ENCODE measurements around the gene SMIM9.

DNA sequence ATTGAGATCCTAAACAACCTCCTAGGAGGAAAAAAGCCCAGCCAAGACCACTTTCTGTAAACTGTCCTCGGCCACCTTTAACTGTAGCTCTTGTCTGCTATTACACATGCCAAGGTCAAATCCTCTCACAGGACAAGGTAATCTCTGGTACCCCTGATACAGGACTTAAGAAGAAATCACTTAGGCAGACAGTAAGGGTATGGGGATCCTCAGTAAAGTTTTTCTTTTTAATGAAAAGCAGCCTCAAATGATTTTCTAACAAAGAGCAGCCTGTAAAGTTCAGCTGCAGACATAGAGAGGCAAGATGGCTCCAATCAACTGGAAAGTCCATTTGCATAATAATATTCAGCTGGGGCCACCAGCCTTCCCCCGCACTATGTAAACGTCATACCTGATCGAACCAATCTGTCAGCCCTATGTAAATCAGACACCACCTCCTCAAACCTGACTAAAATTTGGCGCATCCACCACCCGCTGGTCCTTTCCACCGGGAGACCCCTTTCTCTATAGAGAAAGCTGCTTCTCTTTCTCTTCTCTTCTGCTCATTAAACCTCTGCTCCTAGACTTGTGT is 14.6 kb downstream of the SMIM9 start:
- TF ChIP-seq, protein P1, sequence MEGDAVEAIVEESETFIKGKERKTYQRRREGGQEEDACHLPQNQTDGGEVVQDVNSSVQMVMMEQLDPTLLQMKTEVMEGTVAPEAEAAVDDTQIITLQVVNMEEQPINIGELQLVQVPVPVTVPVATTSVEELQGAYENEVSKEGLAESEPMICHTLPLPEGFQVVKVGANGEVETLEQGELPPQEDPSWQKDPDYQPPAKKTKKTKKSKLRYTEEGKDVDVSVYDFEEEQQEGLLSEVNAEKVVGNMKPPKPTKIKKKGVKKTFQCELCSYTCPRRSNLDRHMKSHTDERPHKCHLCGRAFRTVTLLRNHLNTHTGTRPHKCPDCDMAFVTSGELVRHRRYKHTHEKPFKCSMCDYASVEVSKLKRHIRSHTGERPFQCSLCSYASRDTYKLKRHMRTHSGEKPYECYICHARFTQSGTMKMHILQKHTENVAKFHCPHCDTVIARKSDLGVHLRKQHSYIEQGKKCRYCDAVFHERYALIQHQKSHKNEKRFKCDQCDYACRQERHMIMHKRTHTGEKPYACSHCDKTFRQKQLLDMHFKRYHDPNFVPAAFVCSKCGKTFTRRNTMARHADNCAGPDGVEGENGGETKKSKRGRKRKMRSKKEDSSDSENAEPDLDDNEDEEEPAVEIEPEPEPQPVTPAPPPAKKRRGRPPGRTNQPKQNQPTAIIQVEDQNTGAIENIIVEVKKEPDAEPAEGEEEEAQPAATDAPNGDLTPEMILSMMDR (IDR thresholded peaks at IDR 0.05; ENCODE audit: low read depth, low read length) = no peak
- no peak for TF ChIP-seq EZH2phosphoT487 (IDR thresholded peaks at IDR 0.05; ENCODE audit: low read depth)
